Neural crest cell (in vitro differentiated cells): ENCODE results near the gene LRRC73. TPM values are rescaled to one million over a fixed set of nuclear protein-coding genes. Genes with fewer than 3 reads are reported as not detected.

Experiments
- DNase-seq: peaks from one replicate; pipeline ENCODE4 v3.0.0; 2021; ENCODE audit warnings: low read depth, mixed read lengths, low spot score
- H3K27ac Mint-ChIP-seq: one replicate; pipeline ENCODE4 v1.8.0; 2021; ENCODE audit warnings: mild to moderate bottlenecking, mixed read lengths; ENCODE audit not compliant: unreplicated experiment
- H3K27me3 Mint-ChIP-seq: 2 replicates; pipeline ENCODE4 v1.8.0; 2021; ENCODE audit warnings: low read depth, mild to moderate bottlenecking, mixed read lengths
- H3K36me3 Mint-ChIP-seq: 2 replicates; pipeline ENCODE4 v1.8.0; 2021; ENCODE audit warnings: low read depth, mild to moderate bottlenecking, mixed read lengths
- H3K4me1 Mint-ChIP-seq: 2 replicates; pipeline ENCODE4 v1.8.0; 2021; ENCODE audit warnings: mixed read lengths
- H3K4me3 Mint-ChIP-seq: one replicate; pipeline ENCODE4 v1.8.0; 2021; ENCODE audit warnings: mild to moderate bottlenecking, mixed read lengths
- H3K9me3 Mint-ChIP-seq: 2 replicates; pipeline ENCODE4 v1.8.0; 2021; ENCODE audit warnings: mixed read lengths
- total RNA-seq: library from RNA; stranded (reverse); gene quantifications from 2 replicates; pipeline ENCODE4 v1.2.1, GENCODE V29; 2021
- TF ChIP-seq, protein P1 (sequence below): fragments of 200-600 bp; sonication (generic); conservative IDR thresholded peaks from 2 replicates; pipeline ENCODE4 v1.5.0; 2021; ENCODE audit warnings: antibody characterized with exemption, mild to moderate bottlenecking

The LRRC73 gene
- total RNA-seq, 1 donor from 2014 or later: 2.1 TPM

DNA sequence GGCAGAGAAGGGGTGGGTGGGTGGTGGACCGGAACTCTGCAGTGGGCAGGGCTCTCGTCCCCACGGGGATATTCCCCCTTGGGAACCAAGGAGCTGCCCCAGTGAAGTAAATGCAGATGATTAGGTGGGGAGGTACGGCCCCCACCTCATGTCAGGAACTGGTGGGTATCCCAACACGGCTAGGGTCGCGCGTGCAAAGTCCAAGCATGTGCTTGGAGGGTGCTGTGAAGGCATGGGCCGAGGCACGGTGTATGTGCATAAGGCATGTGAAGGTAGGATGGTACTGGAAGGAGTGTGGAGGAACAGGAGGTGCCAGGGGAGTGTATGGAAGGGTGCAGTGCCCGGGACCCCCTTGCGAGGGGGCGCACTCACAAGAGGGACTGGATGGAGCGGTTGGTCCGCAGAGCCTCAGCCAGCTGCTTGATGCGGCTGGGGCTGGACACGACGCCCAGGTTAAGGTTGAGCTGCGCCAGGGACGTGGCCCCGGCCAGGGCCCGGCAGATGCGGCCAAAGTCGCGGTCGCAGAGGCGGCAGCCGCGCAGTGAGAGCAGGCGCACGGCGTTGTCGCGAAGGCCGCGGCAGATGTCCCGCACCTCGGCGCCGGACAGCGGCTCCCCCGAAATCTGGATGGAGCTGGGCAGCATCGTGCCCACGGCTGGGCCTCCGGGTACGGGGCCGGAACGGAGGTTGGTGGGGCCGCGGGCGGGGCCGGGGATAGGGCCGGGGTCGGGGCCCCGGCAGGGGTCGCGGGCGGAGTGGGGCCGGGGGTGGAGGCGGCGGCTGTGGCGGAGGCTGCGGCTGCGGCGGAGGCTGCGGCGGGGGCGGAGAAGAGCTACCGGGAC lies 783 bp downstream of the LRRC73 start:
- Mint-ChIP-seq H3K27me3 (peaks cover 14% of the 10 kb centered on the region), H3K36me3 (peaks cover 3% of the 10 kb centered on the region), H3K27ac (peak overlapping the region; percentile 54), H3K9me3 (no peaks in the 10 kb centered on the region), H3K4me1 (peaks cover 19% of the 10 kb centered on the region), H3K4me3 (peak overlapping the region; percentile 86)
- TF ChIP-seq, protein P1, sequence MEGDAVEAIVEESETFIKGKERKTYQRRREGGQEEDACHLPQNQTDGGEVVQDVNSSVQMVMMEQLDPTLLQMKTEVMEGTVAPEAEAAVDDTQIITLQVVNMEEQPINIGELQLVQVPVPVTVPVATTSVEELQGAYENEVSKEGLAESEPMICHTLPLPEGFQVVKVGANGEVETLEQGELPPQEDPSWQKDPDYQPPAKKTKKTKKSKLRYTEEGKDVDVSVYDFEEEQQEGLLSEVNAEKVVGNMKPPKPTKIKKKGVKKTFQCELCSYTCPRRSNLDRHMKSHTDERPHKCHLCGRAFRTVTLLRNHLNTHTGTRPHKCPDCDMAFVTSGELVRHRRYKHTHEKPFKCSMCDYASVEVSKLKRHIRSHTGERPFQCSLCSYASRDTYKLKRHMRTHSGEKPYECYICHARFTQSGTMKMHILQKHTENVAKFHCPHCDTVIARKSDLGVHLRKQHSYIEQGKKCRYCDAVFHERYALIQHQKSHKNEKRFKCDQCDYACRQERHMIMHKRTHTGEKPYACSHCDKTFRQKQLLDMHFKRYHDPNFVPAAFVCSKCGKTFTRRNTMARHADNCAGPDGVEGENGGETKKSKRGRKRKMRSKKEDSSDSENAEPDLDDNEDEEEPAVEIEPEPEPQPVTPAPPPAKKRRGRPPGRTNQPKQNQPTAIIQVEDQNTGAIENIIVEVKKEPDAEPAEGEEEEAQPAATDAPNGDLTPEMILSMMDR: no peak
- DNase-seq: peak; percentile 28

DNA sequence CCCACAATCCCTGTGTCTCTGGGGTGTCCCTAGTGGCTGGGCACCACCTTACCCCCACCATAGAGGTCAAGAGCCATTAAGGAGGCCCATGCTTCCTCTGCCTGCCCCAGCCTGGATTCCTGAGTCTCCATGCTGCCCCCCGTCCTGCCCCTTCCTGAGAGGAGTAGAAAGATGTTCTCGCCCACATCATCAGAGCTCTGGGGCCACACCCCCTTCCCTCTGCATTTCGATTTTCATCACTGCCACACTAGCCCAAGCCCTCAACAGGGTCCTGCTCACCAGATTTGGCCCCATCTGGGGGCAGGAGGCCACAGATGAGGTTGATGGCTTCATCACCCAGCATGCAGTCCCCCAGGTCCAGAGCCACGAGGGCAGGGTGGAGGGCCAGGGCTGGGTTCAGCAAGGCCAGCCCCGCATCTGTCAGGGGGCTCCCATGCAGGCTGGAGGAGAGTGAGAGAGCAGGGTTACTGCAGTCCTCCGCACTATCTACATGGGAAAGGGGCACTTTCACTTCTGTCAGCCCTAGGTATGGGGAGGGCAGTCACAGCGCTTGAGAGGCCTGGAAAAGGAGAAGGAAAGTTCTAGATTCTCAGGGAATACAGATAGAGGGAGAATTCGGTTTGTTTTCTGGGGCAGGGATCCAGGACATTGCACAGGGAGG lies 1.5 kb downstream of the LRRC73 start:
- no peak for DNase-seq
- Mint-ChIP-seq H3K4me1 (peaks cover 19% of the 10 kb centered on the region), H3K27me3 (peaks cover 14% of the 10 kb centered on the region), H3K4me3 (peak overlapping the region; percentile 86), H3K9me3 (no peaks in the 10 kb centered on the region), H3K27ac (no peak overlapping the region), H3K36me3 (peaks cover 3% of the 10 kb centered on the region)
- TF ChIP-seq, protein P1: no peak

DNA sequence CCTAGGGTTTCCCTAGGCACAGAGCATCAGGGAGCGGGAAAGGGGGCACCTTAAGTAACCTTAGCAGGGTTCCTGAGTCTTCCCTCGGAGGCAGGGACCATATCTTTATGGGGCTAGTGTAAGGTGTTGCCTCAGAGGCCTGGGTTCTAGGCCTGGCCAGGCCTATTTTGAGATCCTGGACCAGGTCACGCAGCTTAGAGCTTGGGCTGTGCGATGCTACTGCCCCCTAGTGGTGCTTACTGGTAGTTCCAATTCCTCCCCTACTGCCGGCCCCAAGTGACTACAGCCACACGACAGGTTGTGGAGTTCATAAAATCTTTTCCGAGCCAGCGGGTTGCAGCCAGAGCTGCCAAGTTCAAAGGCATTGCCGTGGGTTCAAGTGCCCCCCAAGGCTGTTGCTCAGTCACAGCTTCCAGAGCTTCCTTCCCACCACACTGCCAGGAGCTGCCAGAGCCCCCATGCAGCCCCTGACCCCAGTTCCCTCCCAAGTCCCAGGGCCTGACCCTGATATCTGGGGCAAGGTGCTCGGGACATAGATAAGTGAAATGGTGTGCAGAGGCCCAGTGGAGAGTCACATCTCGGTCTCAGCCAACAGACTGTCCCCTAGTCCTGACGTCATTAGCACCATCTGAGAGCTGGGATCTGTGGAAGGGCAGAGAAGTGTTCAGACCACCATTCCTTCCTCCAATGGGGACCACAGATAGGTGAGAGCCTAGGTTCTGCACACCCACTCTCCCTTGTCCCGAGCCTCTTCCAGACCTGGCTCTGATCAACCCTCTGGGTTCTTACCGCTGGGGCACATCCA lies 3.3 kb downstream of the LRRC73 start:
- H3K4me3 Mint-ChIP-seq: peak overlapping the region; percentile 86
- H3K27me3 Mint-ChIP-seq: peaks cover 14% of the 10 kb centered on the region
- peaks cover 19% of the 10 kb centered on the region for H3K4me1 Mint-ChIP-seq
- H3K36me3 Mint-ChIP-seq: peaks cover 8% of the 10 kb centered on the region
- no peak overlapping the region for H3K27ac Mint-ChIP-seq
- peak; percentile 88 for DNase-seq
- TF ChIP-seq, protein P1: peak; percentile 95
- no peaks in the 10 kb centered on the region for H3K9me3 Mint-ChIP-seq

DNA sequence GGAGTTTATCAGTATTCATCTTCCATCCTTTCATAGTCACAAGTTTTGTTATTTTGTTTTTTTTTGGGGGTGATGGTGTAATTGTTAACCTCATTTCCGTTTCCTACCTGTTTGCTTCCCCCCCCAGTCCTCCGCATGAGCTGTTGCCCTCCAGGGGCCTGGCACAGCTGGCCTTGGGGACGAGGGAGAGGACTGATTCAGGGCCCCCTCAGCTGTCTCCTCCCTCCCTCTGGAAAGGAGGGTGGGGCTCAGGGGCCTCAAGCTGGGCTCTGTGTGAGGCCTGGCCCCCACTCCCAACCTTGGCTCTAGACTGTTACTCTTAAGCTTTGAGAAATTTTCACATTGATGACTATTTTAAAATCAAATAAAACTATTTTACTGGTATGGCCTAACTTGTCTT lies 4.0 kb downstream of the LRRC73 start:
- H3K4me3 Mint-ChIP-seq: no peak overlapping the region
- peaks cover 19% of the 10 kb centered on the region for H3K4me1 Mint-ChIP-seq
- H3K27ac Mint-ChIP-seq: no peak overlapping the region
- DNase-seq: no peak
- peaks cover 7% of the 10 kb centered on the region for H3K36me3 Mint-ChIP-seq
- TF ChIP-seq, protein P1: no peak
- peaks cover 14% of the 10 kb centered on the region for H3K27me3 Mint-ChIP-seq
- H3K9me3 Mint-ChIP-seq: no peaks in the 10 kb centered on the region

DNA sequence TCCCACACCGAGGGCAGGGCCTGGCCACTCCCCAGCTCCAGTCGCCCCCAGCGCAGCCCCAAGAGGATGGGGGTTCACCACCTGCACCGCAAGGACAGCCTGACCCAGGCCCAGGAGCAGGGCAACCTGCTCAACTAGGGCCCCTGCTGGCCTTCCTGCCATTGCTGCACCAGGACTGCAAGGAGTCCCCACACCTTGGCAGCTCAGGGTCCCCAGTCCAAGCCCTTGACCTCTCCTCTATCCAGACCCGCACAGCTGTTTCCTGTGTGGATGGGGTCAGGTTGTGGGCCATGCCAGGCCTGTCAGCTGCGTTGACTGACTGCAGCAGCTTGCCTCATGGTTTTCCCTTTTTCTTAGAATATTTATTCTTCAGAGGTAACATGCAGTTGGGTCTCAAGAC lies 4.4 kb downstream of the LRRC73 start:
- peaks cover 7% of the 10 kb centered on the region for H3K36me3 Mint-ChIP-seq
- peaks cover 19% of the 10 kb centered on the region for H3K4me1 Mint-ChIP-seq
- no peak overlapping the region for H3K27ac Mint-ChIP-seq
- H3K4me3 Mint-ChIP-seq: no peak overlapping the region
- H3K9me3 Mint-ChIP-seq: no peaks in the 10 kb centered on the region
- no peak for DNase-seq
- TF ChIP-seq, protein P1: no peak
- peaks cover 14% of the 10 kb centered on the region for H3K27me3 Mint-ChIP-seq
